HepG2 (cell line): ENCODE measurements around the gene CKAP5. TPM values are rescaled to one million over a fixed set of nuclear protein-coding genes. Genes with fewer than 3 reads are reported as not detected.
A peak's percentile ranks its signal among the peaks of the same experiment; 100 is the strongest.

Experiments
- BHLHE40 ChIP-seq: IDR thresholded peaks from 2 replicates; pipeline ENCODE4 v1.6.1; 2011; ENCODE audit warnings: low read length, improper control_type of control experiment
- CEBPZ ChIP-seq: IDR thresholded peaks from 2 replicates; pipeline ENCODE4 v1.6.1; 2012; ENCODE audit warnings: low read length, improper control_type of control experiment
- ETV6 ChIP-seq: sonication (generic); formaldehyde crosslinking; conservative IDR thresholded peaks from 2 replicates; pipeline ENCODE4 v1.4.0; 2020; ENCODE audit warnings: missing genetic modification reagents
- HNRNPK ChIP-seq: fragments of 200-400 bp; formaldehyde crosslinking; IDR thresholded peaks from 2 replicates; pipeline ENCODE4 v1.6.1; 2018; ENCODE audit warnings: low read length, low read depth, moderate library complexity, mild to moderate bottlenecking; ENCODE audit not compliant: poor library complexity, severe bottlenecking
- HOXA3 ChIP-seq: sonication (generic); formaldehyde crosslinking; IDR thresholded peaks from 2 replicates; pipeline ENCODE4 v1.5.0; 2020; ENCODE audit warnings: missing genetic modification reagents
- HOXD1 ChIP-seq: sonication (generic); formaldehyde crosslinking; IDR thresholded peaks from 2 replicates; pipeline ENCODE4 v1.5.0; 2020; ENCODE audit warnings: missing genetic modification reagents
- KLF12 ChIP-seq: sonication (generic); formaldehyde crosslinking; IDR thresholded peaks from 2 replicates; pipeline ENCODE4 v1.4.0; 2020; ENCODE audit warnings: missing genetic modification reagents, borderline replicate concordance
- SAP130 ChIP-seq: IDR thresholded peaks from 2 replicates; pipeline ENCODE4 v1.6.1; 2016; ENCODE audit warnings: low read depth
- ZFP1 ChIP-seq: IDR thresholded peaks from 2 replicates; pipeline ENCODE4 v1.6.1; 2016
- ZIK1 ChIP-seq: sonication (generic); formaldehyde crosslinking; IDR thresholded peaks from 2 replicates; pipeline ENCODE4 v1.5.0; 2020; ENCODE audit warnings: mild to moderate bottlenecking, low read depth, missing genetic modification reagents, borderline replicate concordance
- ZNF230 ChIP-seq: sonication (generic); formaldehyde crosslinking; IDR thresholded peaks from 2 replicates; pipeline ENCODE4 v1.4.0; 2020; ENCODE audit warnings: mild to moderate bottlenecking, missing genetic modification reagents
- ZNF326 ChIP-seq: sonication (generic); formaldehyde crosslinking; IDR thresholded peaks from 2 replicates; pipeline ENCODE4 v1.4.0; 2020; ENCODE audit warnings: missing genetic modification reagents, borderline replicate concordance
- ZNF337 ChIP-seq: sonication (generic); formaldehyde crosslinking; IDR thresholded peaks from 2 replicates; pipeline ENCODE4 v1.5.1; 2020; ENCODE audit warnings: missing genetic modification reagents, low read depth, mild to moderate bottlenecking, borderline replicate concordance
- ZNF547 ChIP-seq: sonication (generic); formaldehyde crosslinking; IDR thresholded peaks from 2 replicates; pipeline ENCODE4 v1.5.1; 2020; ENCODE audit warnings: mild to moderate bottlenecking, missing genetic modification reagents
- ZNF562 ChIP-seq: sonication (generic); formaldehyde crosslinking; IDR thresholded peaks from 2 replicates; pipeline ENCODE4 v1.8.0; 2022; ENCODE audit warnings: missing genetic modification reagents, borderline replicate concordance
- ZNF776 ChIP-seq: sonication (generic); formaldehyde crosslinking; IDR thresholded peaks from 2 replicates; pipeline ENCODE4 v1.4.0; 2020; ENCODE audit warnings: mild to moderate bottlenecking, missing genetic modification reagents
- polyA plus RNA-seq, 8 experiments: library from polyadenylated mRNA; depleted of rRNA in 3 of 8; stranded (reverse) in 7 of 8; unstranded in 1 of 8; fragments of >200 nt; fragmentation: Illumina TruSeq in 4 of 8; extraction: Trizol in 4 of 8; gene quantifications; 2 replicates each; pipeline versions ENCODE4 v1.2.1 to v1.2.3, GENCODE V29; 2011 to 2016; ENCODE audit warnings: low read depth in 4 of 8, missing spikeins in 1 of 8, mixed read lengths in 1 of 8; ENCODE audit not compliant: insufficient read depth in 1 of 8
- total RNA-seq, 5 experiments: library from RNA; depleted of rRNA; stranded (reverse); fragments of >200 nt; fragmentation: Illumina TruSeq; extraction: Trizol; gene quantifications; 2 replicates each; pipeline ENCODE4 v1.2.3, GENCODE V29; 2016; ENCODE audit warnings: low read depth in 1 of 5
- TF ChIP-seq, protein P1 (sequence below): sonication (generic); formaldehyde crosslinking; IDR thresholded peaks from 2 replicates; pipeline ENCODE4 v1.4.0; 2020; ENCODE audit warnings: missing genetic modification reagents, borderline replicate concordance

Gene CKAP5
- total and polyA plus RNA-seq, 2 of the 13 experiments (the other 11 are each of a cell fraction or from before 2014, with no cell fraction given), result 79.2 to 103 TPM

- TF ChIP-seq, protein P1, sequence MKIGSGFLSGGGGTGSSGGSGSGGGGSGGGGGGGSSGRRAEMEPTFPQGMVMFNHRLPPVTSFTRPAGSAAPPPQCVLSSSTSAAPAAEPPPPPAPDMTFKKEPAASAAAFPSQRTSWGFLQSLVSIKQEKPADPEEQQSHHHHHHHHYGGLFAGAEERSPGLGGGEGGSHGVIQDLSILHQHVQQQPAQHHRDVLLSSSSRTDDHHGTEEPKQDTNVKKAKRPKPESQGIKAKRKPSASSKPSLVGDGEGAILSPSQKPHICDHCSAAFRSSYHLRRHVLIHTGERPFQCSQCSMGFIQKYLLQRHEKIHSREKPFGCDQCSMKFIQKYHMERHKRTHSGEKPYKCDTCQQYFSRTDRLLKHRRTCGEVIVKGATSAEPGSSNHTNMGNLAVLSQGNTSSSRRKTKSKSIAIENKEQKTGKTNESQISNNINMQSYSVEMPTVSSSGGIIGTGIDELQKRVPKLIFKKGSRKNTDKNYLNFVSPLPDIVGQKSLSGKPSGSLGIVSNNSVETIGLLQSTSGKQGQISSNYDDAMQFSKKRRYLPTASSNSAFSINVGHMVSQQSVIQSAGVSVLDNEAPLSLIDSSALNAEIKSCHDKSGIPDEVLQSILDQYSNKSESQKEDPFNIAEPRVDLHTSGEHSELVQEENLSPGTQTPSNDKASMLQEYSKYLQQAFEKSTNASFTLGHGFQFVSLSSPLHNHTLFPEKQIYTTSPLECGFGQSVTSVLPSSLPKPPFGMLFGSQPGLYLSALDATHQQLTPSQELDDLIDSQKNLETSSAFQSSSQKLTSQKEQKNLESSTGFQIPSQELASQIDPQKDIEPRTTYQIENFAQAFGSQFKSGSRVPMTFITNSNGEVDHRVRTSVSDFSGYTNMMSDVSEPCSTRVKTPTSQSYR, result peak; percentile 77
- TF ChIP-seq KLF12 (CRISPR knock-in tag) (peak; percentile 38; the same call in 1 of the 2 replicates), ZNF337 (CRISPR knock-in tag) (no peak), HOXD1 (CRISPR knock-in tag) (peak; percentile 76), BHLHE40 (no peak; the same call in 1 of the 2 replicates), ZNF776 (CRISPR knock-in tag) (no peak), ZNF326 (CRISPR knock-in tag) (no peak), ZIK1 (CRISPR knock-in tag) (peak; percentile 68), ZNF562 (no peak), ETV6 (0 out of 2 replicates have a peak, but pooled peaks have one; percentile 45), ZNF547 (CRISPR knock-in tag) (no peak), ZNF230 (peak; percentile 89; the same call in 1 of the 2 replicates), SAP130 (CRISPR knock-in tag) (peak; percentile 95), HNRNPK (no peak), HOXA3 (peak; percentile 80), CEBPZ (no peak), ZFP1 (CRISPR knock-in tag) (peak; percentile 85; the same call in 1 of the 2 replicates)
Measured at GRCh38 chr11:46719048-46719542, 127.0 kb downstream of the CKAP5 start, which contains the start of gene F2 (continued).
